SU-DHL-6 (cell line): ENCODE results near the gene MISP.

Experiments used
- H2AFZ ChIP-seq: fragments of 200-600 bp; sonication (generic); 2 replicates; pipeline ENCODE4 v1.6.1; 2014; ENCODE audit warnings: low read depth, mild to moderate bottlenecking, moderate library complexity, mixed read lengths, antibody characterized with exemption, low read length; ENCODE audit not compliant: severe bottlenecking
- H3F3A ChIP-seq: fragments of 200-600 bp; shearing (Covaris generic); 2 replicates; pipeline ENCODE4 v1.6.0; 2016; ENCODE audit warnings: antibody characterized with exemption, mild to moderate bottlenecking; ENCODE audit not compliant: insufficient read depth
- H3K27ac ChIP-seq: fragments of 200-600 bp; sonication (generic); 2 replicates; pipeline ENCODE4 v1.5.1; 2016; ENCODE audit warnings: low read depth, mild to moderate bottlenecking, low read length, moderate library complexity, mixed read lengths
- H3K27me3 ChIP-seq: fragments of 200-600 bp; sonication (generic), shearing (Covaris generic); 2 replicates; pipeline ENCODE4 v1.6.0; 2014; ENCODE audit warnings: mild to moderate bottlenecking, low read length
- H3K36me3 ChIP-seq: fragments of 200-600 bp; sonication (generic); 2 replicates; pipeline ENCODE4 v1.6.1; 2014; ENCODE audit warnings: mild to moderate bottlenecking, low read length, mixed read lengths
- H3K4me2 ChIP-seq: fragments of 300-600, 200-600 bp; shearing (Covaris generic), sonication (generic); 2 replicates; pipeline ENCODE4 v1.6.0; 2014; ENCODE audit warnings: low read length, low read depth, mild to moderate bottlenecking; ENCODE audit not compliant: poor library complexity, severe bottlenecking
- H3K4me3 ChIP-seq: fragments of 200-600 bp; sonication (generic); 2 replicates; pipeline ENCODE4 v1.5.1; 2014; ENCODE audit warnings: antibody characterized with exemption, low read length, mild to moderate bottlenecking, mixed read lengths; ENCODE audit not compliant: insufficient read depth, poor library complexity, severe bottlenecking
- H3K79me2 ChIP-seq: fragments of 200-600 bp; sonication (generic); 2 replicates; pipeline ENCODE4 v1.6.1; 2014; ENCODE audit warnings: mild to moderate bottlenecking, low read length, moderate library complexity; ENCODE audit not compliant: insufficient read depth
- H3K9ac ChIP-seq: fragments of 200-600 bp; sonication (generic); 2 replicates; pipeline ENCODE4 v1.7.0; 2014; ENCODE audit warnings: mild to moderate bottlenecking, low read length
- H3K9me2 ChIP-seq: fragments of 200-600 bp; sonication (generic); replicated peaks from 2 replicates; pipeline ENCODE4 v1.6.1; 2014; ENCODE audit warnings: low read length; ENCODE audit not compliant: insufficient read depth
- H3K9me3 ChIP-seq: fragments of 200-600 bp; sonication (generic); 2 replicates; pipeline ENCODE4 v1.6.1; 2014; ENCODE audit warnings: low read length, mixed read lengths; ENCODE audit not compliant: insufficient read depth
- H4K20me1 ChIP-seq: fragments of 200-600 bp; sonication (generic); 2 replicates; pipeline ENCODE4 v1.6.1; 2014; ENCODE audit warnings: low read depth, mild to moderate bottlenecking, antibody characterized with exemption, low read length, moderate library complexity, mixed read lengths
- EZH2phosphoT487 ChIP-seq: fragments of 200-600 bp; sonication (generic), shearing (Covaris generic); conservative IDR thresholded peaks from 2 replicates; pipeline ENCODE4 v1.6.1; 2018; ENCODE audit warnings: mild to moderate bottlenecking, antibody characterized with exemption, low read length, moderate library complexity, mixed read lengths
- TF ChIP-seq, protein P1 (sequence below): fragments of 200-600 bp; sonication (generic); IDR thresholded peaks from one replicate; pipeline ENCODE4 v1.5.1; 2017; ENCODE audit warnings: antibody characterized with exemption, mild to moderate bottlenecking, low read length, moderate library complexity; ENCODE audit not compliant: insufficient read depth, poor library complexity, severe bottlenecking

MISP gene

DNA sequence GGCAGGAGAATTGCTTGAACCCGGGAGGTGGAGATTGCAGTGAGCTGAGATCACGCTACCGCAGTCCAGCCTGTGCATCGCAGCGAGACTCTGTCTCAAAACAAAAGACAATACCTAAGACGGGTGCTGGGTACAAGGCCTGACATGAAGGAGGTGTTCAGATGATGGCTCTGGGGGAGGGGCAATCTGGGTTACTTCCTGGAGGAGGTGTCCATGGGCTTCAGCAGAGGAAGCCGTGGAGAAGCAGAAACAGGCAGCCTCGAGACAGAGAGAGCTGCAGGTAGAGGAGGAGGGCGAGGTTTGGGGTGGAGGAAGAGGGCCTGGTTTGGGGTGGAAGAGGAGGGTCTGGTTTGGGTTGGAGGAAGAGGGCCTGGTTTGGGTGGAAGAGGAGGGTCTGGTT is 3.6 kb downstream of the MISP start:
- H3K27ac ChIP-seq = no peak overlapping the region
- no peaks in the 10 kb centered on the region for H3F3A ChIP-seq
- H3K79me2 ChIP-seq = no peaks in the 10 kb centered on the region
- H3K9me3 ChIP-seq = no peaks in the 10 kb centered on the region
- no peaks in the 10 kb centered on the region for H4K20me1 ChIP-seq
- H3K27me3 ChIP-seq = no peaks in the 10 kb centered on the region
- no peaks in the 10 kb centered on the region for H3K36me3 ChIP-seq
- no peaks in the 10 kb centered on the region for H3K9me2 ChIP-seq
- H3K9ac ChIP-seq = no peak overlapping the region
- no peak overlapping the region for H2AFZ ChIP-seq
- no peak overlapping the region for H3K4me3 ChIP-seq
- TF ChIP-seq EZH2phosphoT487 = no peak
- TF ChIP-seq, protein P1, sequence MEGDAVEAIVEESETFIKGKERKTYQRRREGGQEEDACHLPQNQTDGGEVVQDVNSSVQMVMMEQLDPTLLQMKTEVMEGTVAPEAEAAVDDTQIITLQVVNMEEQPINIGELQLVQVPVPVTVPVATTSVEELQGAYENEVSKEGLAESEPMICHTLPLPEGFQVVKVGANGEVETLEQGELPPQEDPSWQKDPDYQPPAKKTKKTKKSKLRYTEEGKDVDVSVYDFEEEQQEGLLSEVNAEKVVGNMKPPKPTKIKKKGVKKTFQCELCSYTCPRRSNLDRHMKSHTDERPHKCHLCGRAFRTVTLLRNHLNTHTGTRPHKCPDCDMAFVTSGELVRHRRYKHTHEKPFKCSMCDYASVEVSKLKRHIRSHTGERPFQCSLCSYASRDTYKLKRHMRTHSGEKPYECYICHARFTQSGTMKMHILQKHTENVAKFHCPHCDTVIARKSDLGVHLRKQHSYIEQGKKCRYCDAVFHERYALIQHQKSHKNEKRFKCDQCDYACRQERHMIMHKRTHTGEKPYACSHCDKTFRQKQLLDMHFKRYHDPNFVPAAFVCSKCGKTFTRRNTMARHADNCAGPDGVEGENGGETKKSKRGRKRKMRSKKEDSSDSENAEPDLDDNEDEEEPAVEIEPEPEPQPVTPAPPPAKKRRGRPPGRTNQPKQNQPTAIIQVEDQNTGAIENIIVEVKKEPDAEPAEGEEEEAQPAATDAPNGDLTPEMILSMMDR = no peak
- no peak overlapping the region for H3K4me2 ChIP-seq

DNA sequence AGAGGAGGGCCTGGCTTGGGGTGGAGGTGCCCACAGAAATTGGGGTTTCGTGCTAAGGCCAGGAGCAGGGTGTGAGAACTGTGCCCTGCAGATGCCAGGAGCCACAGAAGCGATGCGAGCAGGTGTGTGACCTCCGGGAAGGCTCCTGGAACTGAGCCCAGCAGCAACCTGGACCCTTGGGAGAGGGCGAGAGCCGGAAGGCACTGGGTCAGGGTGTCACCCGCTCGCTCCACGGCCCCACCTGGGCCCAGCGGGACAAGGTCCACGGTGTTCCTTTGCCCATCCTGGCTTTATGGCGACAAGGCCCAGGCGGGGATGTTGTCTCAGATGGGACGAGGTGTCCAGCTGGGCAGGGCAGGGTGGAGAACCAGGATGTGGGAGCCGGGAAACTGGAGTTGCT is 4.2 kb downstream of the MISP start:
- Histone ChIP-seq H3K9me2 (no peaks in the 10 kb centered on the region), H2AFZ (no peak overlapping the region), H3K9ac (no peak overlapping the region), H3K79me2 (no peaks in the 10 kb centered on the region), H3K4me3 (no peak overlapping the region), H3K4me2 (no peak overlapping the region), H3K9me3 (no peaks in the 10 kb centered on the region), H3K27ac (no peak overlapping the region), H3F3A (no peaks in the 10 kb centered on the region), H3K36me3 (no peaks in the 10 kb centered on the region), H3K27me3 (no peaks in the 10 kb centered on the region), H4K20me1 (no peaks in the 10 kb centered on the region)
- no peak for TF ChIP-seq EZH2phosphoT487
- TF ChIP-seq, protein P1 = no peak

- Histone ChIP-seq H3K9me3 (no peaks in the 10 kb centered on the region), H2AFZ (no peak overlapping the region), H3K27ac (no peak overlapping the region), H3K9me2 (no peaks in the 10 kb centered on the region), H4K20me1 (no peaks in the 10 kb centered on the region), H3K27me3 (no peaks in the 10 kb centered on the region), H3K4me3 (no peak overlapping the region), H3K79me2 (no peaks in the 10 kb centered on the region), H3F3A (no peaks in the 10 kb centered on the region), H3K36me3 (no peaks in the 10 kb centered on the region), H3K9ac (no peak overlapping the region), H3K4me2 (no peak overlapping the region)
- TF ChIP-seq, protein P1 = no peak
- no peak for TF ChIP-seq EZH2phosphoT487
These were observed 5.3 kb downstream of the MISP start for GRCh38 chr19:756236-756635.
